Adrenal gland (tissue), 12 donors: Measurements from ENCODE around the gene LPCAT3. TPM values are rescaled to one million over a fixed set of nuclear protein-coding genes. Genes with fewer than 3 reads are reported as not detected.

Source experiments
- DNase-seq, 7 donors: peaks; one replicate each; pipeline ENCODE4 v3.0.0-alpha.2; 2019 to 2020
- H3K27ac ChIP-seq, 5 donors: fragments of 200-600 bp; sonication (generic) in 4 of 5; 1 replicate in 3 of 5; 2 replicates in 2 of 5; pipeline versions ENCODE4 v1.5.1 to v1.8.0; 2016 to 2020; ENCODE audit warnings: mild to moderate bottlenecking in 1 of 5
- H3K27me3 ChIP-seq: fragments of 200-600 bp; 2 replicates; pipeline ENCODE4 v1.8.0; 2021
- H3K36me3 ChIP-seq, 2 donors: fragments of 200-600 bp; replicated peaks in 1 of 2; 1 replicate in 1 of 2; 2 replicates in 1 of 2; pipeline versions ENCODE4 v1.5.1 to v1.8.0; 2018 to 2022
- H3K4me1 ChIP-seq, 2 donors: fragments of 200-600 bp; replicated peaks in 1 of 2; 1 replicate in 1 of 2; 2 replicates in 1 of 2; pipeline versions ENCODE4 v1.5.1 to v1.8.0; 2018 to 2021
- H3K4me3 ChIP-seq, 4 donors: fragments of 200-600 bp; sonication (generic) in 3 of 4; one replicate each; pipeline ENCODE4 v1.5.1; 2016 to 2018
- H3K9me3 ChIP-seq, 3 donors: fragments of 200-600 bp; sonication (generic) in 1 of 3; replicated peaks in 1 of 3; 1 replicate in 2 of 3; 2 replicates in 1 of 3; pipeline versions ENCODE4 v1.5.1 to v1.8.0; 2016 to 2021
- CTCF ChIP-seq, 6 experiments: fragments of 450-650 bp in 4 of 6; fragments of 200-600 bp in 2 of 6; sonication (generic) in 1 of 6; IDR thresholded peaks; 1 replicate in 5 of 6; 2 replicates in 1 of 6; pipeline versions ENCODE4 v1.5.1 to v1.8.0; 2016 to 2021; ENCODE audit warnings: antibody characterized with exemption in 6 of 6, mild to moderate bottlenecking in 2 of 6, moderate library complexity in 1 of 6
- POLR2A ChIP-seq, 2 donors: fragments of 450-650 bp; IDR thresholded peaks; one replicate each; pipeline ENCODE4 v1.6.1; 2017; ENCODE audit warnings: antibody characterized with exemption in 2 of 2, mild to moderate bottlenecking in 2 of 2, moderate library complexity in 1 of 2
- WGBS, 4 donors: extraction: QIAGEN DNeasy Blood & Tissue Kit in 2 of 4; methylation state at CpG; one replicate each; pipeline versions ENCODE4 v1.1.5 to v1.1.7; 2013 to 2017; 5-methylcytosine and 5-hydroxymethylcytosine counted together
- intact Hi-C, 2 donors: fragments of 100-400 bp; cut with DNase I; formaldehyde crosslinking; loops; one replicate each; pipeline versions ENCODE4 v1.14.1 to v1.15.0; 2022 to 2023
- polyA plus RNA-seq, 3 donors: library from polyadenylated mRNA; stranded (reverse); fragments of 200-250 nt in 2 of 3; fragments of 350-450 nt in 1 of 3; fragmentation: Illumina TruSeq in 1 of 3; extraction: RNeasy Lipid Tissue Mini Kit (QIAGEN cat#74804) in 1 of 3; gene quantifications; one replicate each; pipeline ENCODE4 v1.2.3, GENCODE V29; 2013 to 2014
- total RNA-seq, 9 donors: library from RNA; depleted of rRNA in 4 of 9; stranded (reverse); fragments of >200 nt in 4 of 9; fragments of 120-200 nt in 1 of 9; fragmentation: NEBNext Ultra II Directional in 1 of 9; extraction: Animal tissue kit (Norgen Biotek cat#: 25700) in 1 of 9; gene quantifications; one replicate each; pipeline versions ENCODE4 v1.1.0 to v1.2.4, GENCODE V29; 2013 to 2023
- donor health status: healthy with polysubstance abuse.
- donor health status: Bipolar disorder and iron deficiency.
- donor health status: DM: yes; HTN: yes; CAD: no.
- donor health status: DM: no; HTN: no; CAD: no.
- donor health status: DM: no; HTN: no; CAD: no.
- donor health status: DM: yes; HTN: yes; CAD: no.

Gene LPCAT3
- total and polyA plus RNA-seq, 12 donors: 28.5 to 146 (median 74.0) TPM

- Histone ChIP-seq H3K4me3 (no peak overlapping the region), H3K4me1 (peaks cover 9 to 32% of the 10 kb centered on the region in 2 donors), H3K36me3 (no peaks in the 10 kb centered on the region), H3K9me3 (no peaks in the 10 kb centered on the region), H3K27ac (no peak overlapping the region), H3K27me3 (no peaks in the 10 kb centered on the region)
- no peak for TF ChIP-seq CTCF (IDR thresholded peaks at IDR 0.05)
- TF ChIP-seq POLR2A (IDR thresholded peaks at IDR 0.05): no peak
- intact Hi-C loops: no loop called here
- 71 to 83% (median 77%) methylated on average over 2 of the region's 2 CpGs for WGBS, 4 donors
- DNase-seq: no peak
Observed at GRCh38 chr12:7005311-7005710, 13.0 kb downstream of the LPCAT3 start.

GRCh38 chr12:7004840-7005239, 13.4 kb downstream of the LPCAT3 start:
- 70 to 85% (median 79%) methylated on average over 2 of the region's 2 CpGs for WGBS, 4 donors
- no peak overlapping the region for H3K27ac ChIP-seq
- no peaks in the 10 kb centered on the region for H3K36me3 ChIP-seq
- TF ChIP-seq CTCF (IDR thresholded peaks at IDR 0.05) (no peak), POLR2A (IDR thresholded peaks at IDR 0.05) (no peak)
- no peaks in the 10 kb centered on the region for H3K9me3 ChIP-seq
- no peak for DNase-seq
- no peaks in the 10 kb centered on the region for H3K27me3 ChIP-seq
- intact Hi-C loops: no loop called here
- peaks cover 9 to 27% of the 10 kb centered on the region in 2 donors for H3K4me1 ChIP-seq
- H3K4me3 ChIP-seq: no peak overlapping the region

- H3K9me3 ChIP-seq: no peaks in the 10 kb centered on the region
- WGBS, 4 donors: 61 to 74% (median 64%) methylated on average over 2 of the region's 2 CpGs
- intact Hi-C loops: no loop called here
Observed at GRCh38 chr12:7004287-7004803, 13.9 kb downstream of the LPCAT3 start.

GRCh38 chr12:7001921-7002591, 16.2 kb downstream of the LPCAT3 start:
- H3K4me1 ChIP-seq: peaks cover 22 to 28% of the 10 kb centered on the region in 2 donors
- intact Hi-C loops: no loop called here
- peaks cover 0 to 6% of the 10 kb centered on the region in 2 donors for H3K36me3 ChIP-seq
- WGBS, 4 donors: 82 to 89% (median 84%) methylated on average over 7 of the region's 7 CpGs
- no peaks in the 10 kb centered on the region for H3K9me3 ChIP-seq
- no peak overlapping the region for H3K4me3 ChIP-seq
- peak overlapping the region in 1 of 5 donors; percentile 13 for H3K27ac ChIP-seq
- no peak for TF ChIP-seq CTCF (IDR thresholded peaks at IDR 0.05)
- TF ChIP-seq POLR2A (IDR thresholded peaks at IDR 0.05): no peak
- DNase-seq: no peak
- no peaks in the 10 kb centered on the region for H3K27me3 ChIP-seq

More at GRCh38 chr12:7004287-7004803, 13.9 kb downstream of the LPCAT3 start:
- no peak for TF ChIP-seq CTCF (IDR thresholded peaks at IDR 0.05)
- TF ChIP-seq POLR2A (IDR thresholded peaks at IDR 0.05): no peak
- Histone ChIP-seq H3K4me1 (peaks cover 10 to 27% of the 10 kb centered on the region in 2 donors), H3K36me3 (no peaks in the 10 kb centered on the region), H3K27ac (no peak overlapping the region), H3K4me3 (no peak overlapping the region), H3K27me3 (no peaks in the 10 kb centered on the region)
- no peak for DNase-seq
